ENCODE data around the gene RING1. TPM values are rescaled to one million over a fixed set of nuclear protein-coding genes. Genes with fewer than 3 reads are reported as not detected.
"Not testable (repeated sequence)": the region's sequence is repeated elsewhere in the genome, so short reads cannot be mapped to it uniquely, and the experiment has no call there.

Gene RING1
- total RNA-seq, 1 donor from 2014 or later, result 43.8 TPM

- POLR2A ChIA-PET, result no interaction called here
- no peaks in the 10 kb centered on the region for H3K36me3 Mint-ChIP-seq (ENCODE audit: low read depth)
- no peak overlapping the region for H3K4me3 Mint-ChIP-seq
- H3K27me3 Mint-ChIP-seq, result peaks cover 53% of the 10 kb centered on the region
- H3K4me1 Mint-ChIP-seq, result peaks cover 15% of the 10 kb centered on the region
- no peak overlapping the region for H3K27ac Mint-ChIP-seq
- CTCF ChIA-PET, result no interaction called here
- H3K9me3 Mint-ChIP-seq, result no peaks in the 10 kb centered on the region
- intact Hi-C loops (cut with micrococcal nuclease), result no loop called here
- ATAC-seq (ENCODE audit: low read depth) (no peak), DNase-seq (no peak)
- TF ChIP-seq CTCF (IDR thresholded peaks at IDR 0.05), result no peak
These were observed 9.4 kb downstream of the RING1 start for GRCh38 chr6:33217681-33218080.

- POLR2A ChIA-PET, result not testable (repeated sequence)
- H3K27me3 Mint-ChIP-seq, result peaks cover 34% of the 10 kb centered on the region
These were observed 18.3 kb downstream of the RING1 start for GRCh38 chr6:33226503-33227120.

GRCh38 chr6:33235221-33235634, 26.9 kb downstream of the RING1 start:
- Mint-ChIP-seq H3K4me3 (no peak overlapping the region), H3K4me1 (no peaks in the 10 kb centered on the region), H3K27ac (no peak overlapping the region), H3K9me3 (no peaks in the 10 kb centered on the region), H3K27me3 (peaks cover 34% of the 10 kb centered on the region), H3K36me3 (ENCODE audit: low read depth) (no peaks in the 10 kb centered on the region)
- intact Hi-C loops (cut with micrococcal nuclease), result no loop called here
- no peak for TF ChIP-seq CTCF (IDR thresholded peaks at IDR 0.05)
- ATAC-seq (ENCODE audit: low read depth) (no peak), DNase-seq (no peak)
- ChIA-PET CTCF (no interaction called here), POLR2A (interaction anchor here (0.7 to 1.2 kb wide), 2 partner anchors 29 to 36 kb away, joined by 3 to 5 read pairs; no protein-coding TSS in a partner anchor)

More at GRCh38 chr6:33226503-33227120, 18.3 kb downstream of the RING1 start:
- H3K9me3 Mint-ChIP-seq; ATAC-seq (ENCODE audit: low read depth); DNase-seq; H3K27ac Mint-ChIP-seq; H3K4me1 Mint-ChIP-seq; intact Hi-C loops (cut with micrococcal nuclease); H3K4me3 Mint-ChIP-seq; H3K36me3 Mint-ChIP-seq (ENCODE audit: low read depth): not testable (repeated sequence)
- CTCF ChIA-PET, result interaction anchor here (1.2 kb wide), 1 partner anchor 20 kb away, joined by 3 read pairs; no protein-coding TSS in a partner anchor

- Mint-ChIP-seq H3K4me3 (no peak overlapping the region), H3K27me3 (peaks cover 31% of the 10 kb centered on the region), H3K36me3 (ENCODE audit: low read depth) (no peaks in the 10 kb centered on the region), H3K9me3 (no peaks in the 10 kb centered on the region), H3K4me1 (no peaks in the 10 kb centered on the region), H3K27ac (no peak overlapping the region)
- DNase-seq (no peak), ATAC-seq (ENCODE audit: low read depth) (no peak)
- intact Hi-C loops (cut with micrococcal nuclease), result no loop called here
- CTCF ChIA-PET, result no interaction called here
- POLR2A ChIA-PET, result interaction anchor here (0.7 to 1.2 kb wide), 2 partner anchors 37 to 1311 kb away, joined by 3 to 5 read pairs; no protein-coding TSS in a partner anchor
- TF ChIP-seq CTCF (IDR thresholded peaks at IDR 0.05), result no peak
These were observed 28.0 kb downstream of the RING1 start for GRCh38 chr6:33236328-33236727.

- H3K36me3 Mint-ChIP-seq (ENCODE audit: low read depth), result no peaks in the 10 kb centered on the region
- TF ChIP-seq CTCF (IDR thresholded peaks at IDR 0.05), result no peak
- ATAC-seq (ENCODE audit: low read depth) (no peak), DNase-seq (no peak)
- H3K9me3 Mint-ChIP-seq, result no peaks in the 10 kb centered on the region
- POLR2A ChIA-PET, result no interaction called here
- no peak overlapping the region for H3K27ac Mint-ChIP-seq
- no peak overlapping the region for H3K4me3 Mint-ChIP-seq
- peaks cover 1% of the 10 kb centered on the region for H3K4me1 Mint-ChIP-seq
- H3K27me3 Mint-ChIP-seq, result peaks cover 28% of the 10 kb centered on the region
- intact Hi-C loops (cut with micrococcal nuclease), result no loop called here
- CTCF ChIA-PET, result no interaction called here
These were observed 28.6 kb downstream of the RING1 start for GRCh38 chr6:33236852-33237251.
